NCI-H1930 (cell line): ENCODE measurements around the gene PXMP4.

Source experiments
- DNase-seq, 2 experiments: peaks; one replicate each; lab custom pipeline; 2025; lab: John Stamatoyannopoulos, UW

PXMP4 gene

GRCh38 chr20:33669873-33670640 is 50.1 kb downstream of the PXMP4 start:
- DNase-seq, result no peak

- no peak for DNase-seq
These were observed 50.9 kb downstream of the PXMP4 start for GRCh38 chr20:33669224-33669623.

GRCh38 chr20:33668466-33669155 is 51.5 kb downstream of the PXMP4 start:
- no peak for DNase-seq

- no peak for DNase-seq
These were observed 52.2 kb downstream of the PXMP4 start for GRCh38 chr20:33667676-33668465.

GRCh38 chr20:33667245-33667675 is 52.9 kb downstream of the PXMP4 start:
- DNase-seq, result no peak

- no peak for DNase-seq
These were observed 53.5 kb downstream of the PXMP4 start, which contains the start of gene ACTL10 for GRCh38 chr20:33666293-33667244. Gene ACTL10, plus strand, starts transcription at chr20:33666943. Its CDS starts 555 bp downstream, at chr20:33667498.

- DNase-seq, result no peak
These were observed 55.4 kb downstream of the PXMP4 start for GRCh38 chr20:33664762-33665144.

GRCh38 chr20:33664085-33664761 is 55.9 kb downstream of the PXMP4 start:
- DNase-seq, result no peak

- peak; percentile 59 to 82 for DNase-seq
These were observed 56.7 kb downstream of the PXMP4 start for GRCh38 chr20:33663161-33664084.

GRCh38 chr20:33662172-33662571 is 57.9 kb downstream of the PXMP4 start, which contains the start of gene C20orf144:
Gene C20orf144, plus strand, starts transcription at chr20:33662327. Its CDS starts 19 bp downstream, at chr20:33662346.
- no peak for DNase-seq

- no peak for DNase-seq
These were observed 59.4 kb downstream of the PXMP4 start for GRCh38 chr20:33660685-33661058.

GRCh38 chr20:33660035-33660684 is 60.0 kb downstream of the PXMP4 start:
- no peak for DNase-seq

- no peak for DNase-seq
These were observed 60.6 kb downstream of the PXMP4 start for GRCh38 chr20:33659341-33660034.

GRCh38 chr20:33658929-33659328 is 61.2 kb downstream of the PXMP4 start:
- DNase-seq, result no peak

- no peak for DNase-seq
These were observed 61.6 kb downstream of the PXMP4 start for GRCh38 chr20:33658510-33658909.

- no peak for DNase-seq
These were observed 62.4 kb downstream of the PXMP4 start for GRCh38 chr20:33657704-33658095.

- no peak for DNase-seq
These were observed 63.1 kb downstream of the PXMP4 start for GRCh38 chr20:33656783-33657703.
